GM18870 (cell line): ENCODE measurements around the gene PAN2.
"Not testable (repeated sequence)": the region's sequence is repeated elsewhere in the genome, so short reads cannot be mapped to it uniquely, and the experiment has no call there.

Experiments
- ATAC-seq: cut with Tn5 transposase; IDR thresholded peaks from one replicate; pipeline ENCODE4 v1.9.1; 2021; ENCODE audit warnings: moderate library complexity; ENCODE audit not compliant: unreplicated experiment

PAN2 gene

GRCh38 chr12:56308714-56309113 lies 25.1 kb downstream of the PAN2 start:
- no peak for ATAC-seq

GRCh38 chr12:56307221-56307965 lies 26.4 kb downstream of the PAN2 start:
- ATAC-seq, result no peak

GRCh38 chr12:56304872-56305590 lies 28.8 kb downstream of the PAN2 start:
- no peak for ATAC-seq

GRCh38 chr12:56304276-56304675 lies 29.5 kb downstream of the PAN2 start:
- no peak for ATAC-seq

GRCh38 chr12:56300644-56301464 lies 32.9 kb downstream of the PAN2 start:
- ATAC-seq, result peak; percentile 0

- peak; percentile 82 for ATAC-seq
These were observed 33.8 kb downstream of the PAN2 start, which contains the start of gene CS for GRCh38 chr12:56299853-56300643. CS (minus strand) TSS chr12:56300330; CDS start chr12:56300201, 129 bp downstream.

GRCh38 chr12:56299308-56299852 lies 34.4 kb downstream of the PAN2 start:
- no peak for ATAC-seq

GRCh38 chr12:56298828-56299227 lies 35.0 kb downstream of the PAN2 start:
- ATAC-seq, result no peak

- ATAC-seq, result no peak
These were observed 36.4 kb downstream of the PAN2 start for GRCh38 chr12:56297400-56297799.

- no peak for ATAC-seq
These were observed 37.5 kb downstream of the PAN2 start for GRCh38 chr12:56296295-56296694.

GRCh38 chr12:56293795-56294194 lies 40.0 kb downstream of the PAN2 start:
- ATAC-seq, result no peak

- ATAC-seq, result no peak
These were observed 45.0 kb downstream of the PAN2 start for GRCh38 chr12:56288705-56289387.

GRCh38 chr12:56286044-56286830 lies 47.6 kb downstream of the PAN2 start:
- ATAC-seq, result no peak

- ATAC-seq, result not testable (repeated sequence)
These were observed 49.5 kb downstream of the PAN2 start for GRCh38 chr12:56284263-56284662.

GRCh38 chr12:56282579-56282978 lies 51.2 kb downstream of the PAN2 start:
- no peak for ATAC-seq

GRCh38 chr12:56282030-56282429 lies 51.8 kb downstream of the PAN2 start:
- no peak for ATAC-seq

GRCh38 chr12:56280849-56281248 lies 53.0 kb downstream of the PAN2 start:
- ATAC-seq, result no peak

- ATAC-seq, result no peak
These were observed 54.9 kb downstream of the PAN2 start for GRCh38 chr12:56278905-56279304.

GRCh38 chr12:56274299-56274698 lies 59.5 kb downstream of the PAN2 start:
- no peak for ATAC-seq
